K562 (cell line): ENCODE measurements around the gene PNISR. TPM values are rescaled to one million over a fixed set of nuclear protein-coding genes. Genes with fewer than 3 reads are reported as not detected.

ENCODE experiments used
- ARID3B ChIP-seq: fragments of 250-450 bp; sonication (Bioruptor Pico); IDR thresholded peaks from 2 replicates; pipeline ENCODE4 v1.4.0; 2020; ENCODE audit warnings: borderline replicate concordance
- FOXJ3 ChIP-seq: sonication (generic); formaldehyde crosslinking; IDR thresholded peaks from 2 replicates; pipeline ENCODE4 v1.4.0; 2020; ENCODE audit warnings: mild to moderate bottlenecking, missing genetic modification reagents
- HEY1 ChIP-seq: fragments of 250-450 bp; sonication (Bioruptor Pico); IDR thresholded peaks from 2 replicates; pipeline ENCODE4 v1.5.0; 2020; ENCODE audit warnings: mild to moderate bottlenecking, moderate library complexity, borderline replicate concordance
- PHB2 ChIP-seq: fragments of 450-650 bp; IDR thresholded peaks from 2 replicates; pipeline ENCODE4 v1.6.1; 2017; ENCODE audit warnings: low read depth
- SREBF2 ChIP-seq: sonication (generic); formaldehyde crosslinking; IDR thresholded peaks from 2 replicates; pipeline ENCODE4 v1.4.0; 2020; ENCODE audit warnings: mild to moderate bottlenecking, missing genetic modification reagents
- ZNF12 ChIP-seq: sonication (generic); formaldehyde crosslinking; IDR thresholded peaks from 2 replicates; pipeline ENCODE4 v1.4.0; 2020; ENCODE audit warnings: mild to moderate bottlenecking, missing genetic modification reagents
- ZNF133 ChIP-seq: fragments of 250-450 bp; sonication (Bioruptor Pico); IDR thresholded peaks from 2 replicates; pipeline ENCODE4 v1.4.0; 2020; ENCODE audit warnings: mild to moderate bottlenecking
- ZNF518B ChIP-seq: fragments of 250-450 bp; sonication (Bioruptor Pico); IDR thresholded peaks from 2 replicates; pipeline ENCODE4 v1.5.0; 2021; ENCODE audit warnings: mild to moderate bottlenecking, moderate library complexity
- ZNF592 ChIP-seq: fragments of 450-650 bp; IDR thresholded peaks from 2 replicates; pipeline ENCODE4 v1.6.1; 2017; ENCODE audit warnings: antibody characterized with exemption, mild to moderate bottlenecking
- polyA plus RNA-seq, 8 experiments: library from polyadenylated mRNA; depleted of rRNA in 4 of 8; stranded (reverse) in 5 of 8; unstranded in 3 of 8; fragments of >200 nt; fragmentation: Nextera tagmentation in 2 of 8; fragmentation: Illumina TruSeq in 1 of 8; extraction: Ambion mirVana in 2 of 8; extraction: Trizol in 1 of 8; gene quantifications; 2 replicates each; pipeline versions ENCODE4 v1.2.1 to v1.2.3, GENCODE V29; 2011 to 2014; ENCODE audit warnings: inconsistent platforms in 1 of 8, missing spikeins in 1 of 8
- total RNA-seq, 7 experiments: library from RNA; depleted of rRNA in 6 of 7; stranded (reverse); fragments of >200 nt in 6 of 7; fragmentation: Illumina TruSeq in 2 of 7; extraction: Trizol in 2 of 7; gene quantifications; 2 replicates each; pipeline versions ENCODE4 v1.2.1 to v1.2.3, GENCODE V29; 2011 to 2021; ENCODE audit warnings: low replicate concordance in 1 of 7

The PNISR gene
- total and polyA plus RNA-seq, 9 of the 15 experiments (the other 6 are each of a cell fraction or from before 2014, with no cell fraction given), result 97.4 to 206 (median 131) TPM

- no peak for TF ChIP-seq ZNF518B (CRISPR knock-in tag)
- TF ChIP-seq PHB2, result no peak
- TF ChIP-seq ZNF592, result no peak
- no peak for TF ChIP-seq ARID3B (CRISPR knock-in tag)
- no peak for TF ChIP-seq ZNF133
- TF ChIP-seq SREBF2 (CRISPR knock-in tag), result no peak
- TF ChIP-seq FOXJ3 (CRISPR knock-in tag), result no peak
- TF ChIP-seq ZNF12 (CRISPR knock-in tag), result no peak
- TF ChIP-seq HEY1 (CRISPR knock-in tag), result no peak
- TF ChIP-seq, all 486 proteins: peak for 0
Measured at GRCh38 chr6:99446076-99446475, 21.0 kb upstream of the PNISR start (continued).
